Activated CD8-positive, alpha-beta memory T cell treated with anti-CD3 and anti-CD28 coated beads, Interleukin-2, amount 50 U/mL, for 24 hours (primary cell): ENCODE data around the gene INO80B.
"Not testable (repeated sequence)": the region's sequence is repeated elsewhere in the genome, so short reads cannot be mapped to it uniquely, and the experiment has no call there.

ENCODE experiments used
- DNase-seq: peaks from one replicate; pipeline ENCODE4 v3.0.0-alpha.2; 2020; ENCODE audit errors: extremely low read depth

Gene INO80B

DNA sequence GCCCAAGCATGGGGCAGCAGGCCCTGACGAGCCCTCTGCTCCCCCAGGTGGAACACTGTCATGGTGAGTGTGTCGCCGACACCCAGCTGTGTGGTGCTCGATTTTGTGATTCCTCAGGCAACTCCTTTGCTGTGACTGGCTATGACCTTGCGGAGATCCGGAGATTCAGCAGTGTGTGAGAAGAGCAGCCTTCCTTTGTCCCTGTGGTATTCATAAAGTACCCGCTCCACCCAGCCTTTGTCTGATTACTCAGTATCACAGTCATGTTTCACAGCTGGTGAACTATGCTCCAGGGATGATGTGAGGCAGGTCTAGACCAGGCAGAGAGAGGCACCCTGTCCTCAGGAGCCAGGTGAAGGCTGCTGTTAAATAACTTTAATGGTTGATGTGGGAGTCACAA is 29.4 kb upstream of the INO80B start:
- DNase-seq = no peak

DNA sequence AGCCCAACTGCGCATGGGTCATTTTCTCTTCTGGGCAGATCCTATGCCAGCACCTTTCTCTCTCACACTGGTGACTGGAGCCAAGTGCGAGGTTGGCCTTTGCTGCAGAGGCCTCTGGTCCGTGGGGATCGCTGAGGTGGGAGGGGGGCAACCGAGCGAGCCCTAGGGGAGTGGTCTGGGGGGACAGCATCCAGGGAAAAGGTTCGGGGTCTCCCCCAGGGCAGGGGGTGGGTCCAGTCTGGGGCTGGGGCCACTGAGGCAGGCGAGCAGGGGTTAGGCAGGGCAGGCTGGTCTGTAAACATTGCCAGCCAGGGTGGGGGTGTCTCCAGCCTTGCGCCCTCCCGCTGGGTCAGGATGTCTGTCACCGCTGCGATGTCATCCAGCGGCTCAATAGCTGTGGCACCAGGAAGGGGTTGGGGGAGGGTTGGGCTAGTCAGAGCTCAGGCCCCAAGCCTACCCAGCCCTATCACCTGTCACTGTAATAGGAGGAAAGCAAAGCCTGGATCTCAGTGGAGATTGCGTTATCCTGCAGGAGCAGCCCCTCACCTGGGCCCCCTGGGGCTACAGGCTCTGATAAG is 28.6 kb upstream of the INO80B start:
- DNase-seq = no peak

DNA sequence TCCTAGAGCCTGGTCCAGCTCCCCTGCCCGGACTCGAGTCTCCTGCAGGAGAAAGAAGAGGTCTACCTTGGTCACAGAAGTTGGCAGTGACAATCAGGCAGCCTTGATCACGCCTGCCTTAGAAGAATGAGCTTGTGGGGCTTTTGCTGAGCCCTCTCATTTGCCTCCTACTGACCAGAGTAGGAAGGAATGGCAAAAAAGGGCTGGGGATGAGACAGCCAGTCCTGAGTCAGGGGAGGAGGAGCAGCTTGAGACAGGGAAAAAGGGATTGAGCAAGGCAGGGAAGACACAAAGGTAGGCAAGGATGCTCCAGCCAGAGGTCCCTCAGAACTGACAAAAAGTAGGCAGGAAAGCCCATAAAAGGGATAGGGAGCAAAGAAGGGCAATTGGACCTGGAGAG is 27.3 kb upstream of the INO80B start:
- no peak for DNase-seq

DNA sequence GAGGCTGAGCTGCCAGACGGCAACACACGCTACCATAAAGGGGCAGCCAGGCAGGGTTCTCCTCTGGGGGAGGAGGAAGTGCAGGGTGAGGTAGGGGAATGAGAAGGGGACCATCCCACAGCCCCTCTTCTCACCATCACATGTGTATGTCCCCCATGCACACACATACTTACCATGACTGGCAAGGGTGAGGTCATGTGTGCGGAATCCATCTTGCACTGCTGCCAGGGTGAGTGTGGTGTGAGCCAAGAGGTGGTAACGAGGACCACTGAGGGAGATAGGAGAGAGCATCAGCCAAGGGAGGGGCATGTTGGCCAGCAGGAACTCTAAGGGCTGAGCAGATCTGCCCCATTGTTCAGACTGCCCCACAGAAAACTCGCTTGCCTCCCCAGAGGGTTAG is 26.2 kb upstream of the INO80B start:
- DNase-seq = no peak

DNA sequence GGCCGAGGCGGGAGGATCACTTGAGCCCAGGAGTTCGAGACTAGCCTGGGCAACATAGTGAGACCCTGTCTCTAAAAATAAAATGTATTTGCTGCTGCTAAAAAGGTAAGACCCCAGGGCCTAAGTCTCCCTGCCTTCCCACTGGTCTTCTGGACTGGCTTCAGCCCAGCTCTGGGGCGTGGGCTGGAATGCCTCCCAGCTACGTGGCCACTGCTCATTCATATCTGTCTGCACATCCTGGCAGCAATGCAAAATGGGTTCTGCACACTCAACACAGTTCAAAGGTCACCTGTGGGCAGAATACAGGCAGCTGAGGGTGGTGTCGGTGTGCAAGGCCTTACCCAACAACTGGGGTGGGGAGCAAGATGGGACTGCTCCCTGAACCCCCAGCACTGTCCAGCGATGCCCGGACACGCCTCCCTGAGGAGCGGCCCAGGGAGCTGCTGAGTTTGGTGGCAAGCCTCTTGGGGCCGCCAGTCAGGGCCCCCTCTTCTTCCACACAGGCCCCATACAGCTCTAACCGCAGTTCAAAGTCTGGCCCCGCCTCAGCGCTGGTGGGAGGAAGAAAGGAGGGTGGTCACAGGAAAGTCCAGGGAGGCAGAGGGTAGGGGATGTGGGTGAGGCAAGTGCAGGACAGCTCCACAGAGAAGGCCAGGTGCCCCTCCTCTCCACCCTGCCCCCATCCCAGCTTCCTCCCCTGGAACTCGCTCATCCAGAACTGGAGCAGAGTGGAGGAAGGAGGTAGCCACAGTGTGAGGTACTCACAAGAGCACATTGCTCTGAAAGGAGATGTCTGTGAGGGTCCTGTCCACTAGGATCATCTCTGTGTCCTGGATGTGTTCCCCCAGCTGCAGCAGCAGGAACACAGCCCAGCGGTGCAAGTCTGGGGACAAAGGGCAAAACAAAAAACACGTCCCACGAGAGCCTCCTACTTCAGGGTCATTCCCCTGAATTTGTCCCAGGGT is 25.1 kb upstream of the INO80B start:
- no peak for DNase-seq

DNA sequence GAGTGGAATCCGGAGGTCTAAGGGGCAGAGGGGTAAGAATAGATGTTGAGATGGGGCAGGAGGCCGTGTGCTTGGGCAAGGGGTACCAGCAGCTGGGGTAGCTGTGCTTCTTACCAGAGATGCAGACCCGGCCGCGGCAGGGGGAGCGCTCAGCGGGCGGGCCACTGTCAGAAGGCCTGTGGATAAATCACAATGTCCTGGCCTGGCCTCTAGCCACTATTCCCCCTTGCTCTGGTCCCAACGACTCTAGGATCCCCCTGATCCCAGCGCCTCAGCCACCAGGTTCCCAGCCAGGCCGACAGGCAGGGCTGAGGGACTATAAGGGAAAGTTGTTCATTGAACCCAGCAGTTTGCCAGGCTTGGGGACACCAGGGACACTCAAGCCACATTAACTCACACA is 24.4 kb upstream of the INO80B start:
- no peak for DNase-seq

DNA sequence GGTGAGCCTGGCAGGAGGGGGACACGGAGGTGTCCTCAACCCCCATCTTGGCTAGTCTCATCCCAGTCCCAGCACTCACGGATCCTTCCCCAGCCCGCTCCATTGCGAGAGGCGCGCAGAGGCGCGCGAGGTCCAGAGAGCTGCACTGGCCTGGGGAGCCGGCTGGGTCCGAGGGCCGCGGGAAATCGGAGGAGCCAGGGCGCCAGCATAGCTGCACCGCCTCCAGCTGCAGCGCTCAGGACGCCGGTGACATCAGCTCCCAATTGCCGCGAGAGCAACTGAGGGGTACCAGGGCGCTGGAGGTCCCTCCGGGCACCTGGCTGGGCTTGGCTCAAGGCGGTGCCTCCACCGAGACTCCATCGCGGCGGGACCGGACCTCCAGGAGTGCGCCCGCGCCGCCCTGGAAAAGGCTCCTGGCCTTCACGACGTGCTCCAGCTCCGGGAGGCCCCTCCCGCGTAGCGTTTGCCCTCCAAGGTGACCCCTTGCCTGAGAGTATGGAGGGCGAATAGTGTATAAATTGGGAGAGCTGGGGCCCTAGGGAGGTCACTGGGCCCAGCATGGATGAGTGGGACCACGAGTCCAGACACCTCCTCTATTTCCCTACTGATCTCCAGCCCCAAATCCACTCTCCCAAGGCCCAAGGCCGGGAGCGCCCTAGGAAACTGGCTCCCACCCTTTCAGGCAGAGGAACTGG is 18.6 kb upstream of the INO80B start:
- DNase-seq = no peak

DNA sequence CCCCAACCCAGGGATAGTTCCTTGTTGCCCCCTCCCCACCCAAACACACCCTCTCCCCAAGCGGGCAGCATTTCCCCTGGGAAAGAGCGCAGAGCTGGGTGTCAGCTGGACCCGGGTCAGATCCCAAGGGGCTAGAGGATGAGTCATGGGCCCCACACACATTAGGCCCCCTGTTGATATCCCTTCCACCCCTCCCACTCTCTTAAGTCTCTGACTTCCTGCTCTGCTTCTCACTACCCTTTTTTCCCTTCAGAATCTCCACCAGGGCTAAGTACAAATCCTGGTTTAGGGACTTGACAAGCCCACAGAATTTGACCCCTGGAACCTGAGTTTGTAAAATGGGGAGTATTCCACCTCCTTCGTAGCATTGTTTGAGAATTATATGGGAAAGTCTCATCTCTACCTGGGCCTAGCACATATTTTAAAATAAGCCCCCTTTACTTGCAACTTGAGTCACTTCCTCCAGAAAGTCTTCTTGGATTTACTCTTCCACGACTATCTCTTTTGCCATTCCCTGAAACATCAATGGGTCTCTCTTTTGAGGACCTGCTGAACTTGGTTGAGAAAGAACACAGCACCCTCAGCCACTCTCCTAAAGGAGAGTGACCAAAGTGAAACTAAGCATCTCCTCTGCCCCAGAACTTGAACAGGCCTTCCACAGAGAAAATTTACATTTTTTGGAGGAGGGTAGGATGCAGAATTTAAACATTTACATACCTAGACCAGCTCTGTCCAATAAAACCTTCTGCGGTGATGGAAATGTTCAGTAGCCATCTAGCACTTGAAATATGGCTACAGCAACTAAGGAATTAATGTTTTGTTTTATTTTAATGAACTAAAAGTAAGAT is 17.8 kb upstream of the INO80B start:
- no peak for DNase-seq

DNA sequence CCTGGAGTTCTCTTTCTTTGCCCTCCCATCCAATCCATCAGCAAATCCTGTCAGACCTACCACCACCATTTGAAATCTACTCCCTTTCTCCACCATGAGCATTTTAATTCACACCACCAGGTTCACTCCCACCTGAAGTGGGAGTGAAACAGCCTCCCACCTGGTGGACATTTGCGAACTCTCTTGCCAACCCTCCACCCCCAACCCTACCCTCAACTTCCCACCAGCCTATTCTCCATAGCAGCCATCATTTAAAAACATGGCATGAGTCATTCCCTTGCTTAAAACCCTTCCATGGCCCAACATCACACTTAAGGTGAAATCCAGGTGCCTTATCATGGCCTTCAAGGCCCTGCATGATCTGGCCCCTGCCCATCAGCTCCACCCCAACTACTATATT is 16.6 kb upstream of the INO80B start:
- DNase-seq = no peak

DNA sequence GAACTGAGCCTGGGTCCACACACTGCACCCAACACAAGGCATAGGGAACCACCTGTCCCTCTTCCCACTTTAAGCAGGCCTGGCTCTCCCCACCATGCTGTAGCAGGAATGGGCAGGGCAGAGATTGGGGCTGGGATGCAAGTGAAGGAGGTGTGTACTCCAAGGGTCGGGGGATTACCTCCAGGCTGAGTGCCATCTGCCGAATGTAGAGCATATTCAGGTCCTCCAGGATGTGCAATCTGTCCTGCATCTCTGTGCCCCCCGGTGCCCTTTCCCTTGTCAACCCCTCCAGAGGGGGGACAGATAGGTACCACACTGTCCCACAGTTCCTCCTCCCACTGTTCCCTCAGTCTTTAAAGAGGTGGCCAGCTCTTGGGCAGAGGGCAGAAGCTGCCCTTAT is 15.5 kb upstream of the INO80B start:
- DNase-seq = no peak

DNA sequence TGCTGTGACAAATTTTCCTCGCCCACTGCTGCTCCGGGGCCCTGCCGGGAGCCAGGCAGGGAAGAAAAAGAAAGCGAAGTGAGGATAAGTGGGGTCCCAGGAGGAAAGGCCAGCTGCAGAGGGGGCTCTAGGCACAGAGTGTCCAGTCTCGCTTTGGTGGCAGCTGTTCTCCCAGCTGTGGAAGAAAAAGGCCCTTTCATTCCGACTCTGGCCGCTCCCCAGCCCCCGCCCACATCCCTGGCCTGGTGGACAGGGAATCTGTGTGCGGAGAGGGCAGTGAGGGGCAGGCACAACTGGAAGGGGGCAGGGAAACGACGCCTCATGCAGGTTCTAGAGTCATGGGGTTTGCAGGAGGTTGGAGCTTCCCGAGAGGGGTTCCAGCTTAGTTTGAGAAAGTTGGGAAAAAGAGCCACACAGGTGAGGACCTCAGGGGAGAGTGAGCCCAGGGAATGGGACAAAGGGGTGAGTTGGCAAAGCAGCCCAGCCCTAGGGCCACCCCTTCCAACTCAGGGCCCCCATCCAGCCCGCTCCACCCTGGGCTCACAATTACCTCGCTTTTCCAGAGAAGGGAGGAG is 15.0 kb upstream of the INO80B start:
- no peak for DNase-seq

DNA sequence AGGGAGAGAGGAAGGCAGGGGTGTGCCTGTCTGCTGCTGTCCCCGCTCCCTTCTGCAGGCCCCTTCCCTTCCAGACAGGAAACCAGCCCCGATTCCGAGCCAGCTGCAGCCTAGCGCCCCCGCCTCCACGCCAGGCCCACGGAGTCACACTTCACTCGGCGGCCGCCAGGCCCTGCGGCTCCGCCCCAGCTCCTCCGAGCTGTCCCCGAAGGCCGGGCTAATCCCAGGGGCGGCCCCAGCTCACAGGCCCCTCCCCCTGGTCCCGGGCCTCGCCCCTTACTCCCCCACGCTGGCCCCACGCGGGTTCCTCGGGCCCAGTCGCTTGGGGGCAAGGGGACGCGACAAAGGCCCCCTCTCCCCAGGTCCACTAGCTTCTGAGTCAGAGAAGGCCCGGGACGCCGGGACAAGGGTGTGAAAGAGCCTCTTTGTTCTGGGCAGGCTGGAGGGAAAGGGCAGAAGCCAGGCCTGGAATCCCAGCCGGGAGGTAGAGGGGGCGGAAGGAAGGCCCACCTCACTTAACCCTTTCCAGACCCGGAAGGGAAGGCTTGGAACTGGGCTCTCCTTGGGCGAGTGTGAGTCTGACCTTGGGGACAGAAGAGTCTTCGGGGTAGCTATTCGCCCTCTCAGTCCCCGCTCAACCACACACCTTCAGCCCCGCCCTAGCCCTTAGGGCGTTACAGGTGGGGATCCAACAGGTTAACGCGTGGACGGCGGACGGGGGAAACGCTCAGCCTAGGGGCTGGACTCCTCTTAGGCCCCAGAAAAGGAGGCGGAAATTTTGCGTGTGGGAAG is 14.3 kb upstream of the INO80B start:
- no peak for DNase-seq

DNA sequence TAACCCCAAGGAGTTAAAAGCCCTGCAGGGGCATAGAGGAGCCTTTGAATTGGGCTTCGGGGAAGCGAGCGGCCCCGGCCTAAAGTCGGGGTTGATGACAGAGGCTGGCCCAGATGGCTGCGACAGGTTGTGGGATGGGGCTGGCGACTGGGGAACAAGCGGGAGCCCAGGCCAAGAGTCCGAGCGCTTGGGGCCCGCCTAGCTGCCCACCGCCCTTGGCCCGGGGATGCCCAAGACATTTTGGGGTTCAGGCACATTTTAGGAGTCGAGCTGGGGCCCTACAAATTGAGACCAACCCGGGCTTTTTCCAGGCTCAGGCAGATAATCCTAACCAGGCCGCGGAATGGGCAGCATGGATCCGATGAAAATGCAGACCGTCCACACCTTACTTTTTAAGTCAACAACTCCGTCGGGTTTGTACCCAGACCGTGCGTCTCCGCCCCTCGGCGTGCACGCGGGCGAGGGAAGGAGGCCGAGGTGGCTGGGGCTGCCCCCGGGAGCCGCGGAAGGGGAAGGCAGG is 13.7 kb upstream of the INO80B start:
- no peak for DNase-seq

DNA sequence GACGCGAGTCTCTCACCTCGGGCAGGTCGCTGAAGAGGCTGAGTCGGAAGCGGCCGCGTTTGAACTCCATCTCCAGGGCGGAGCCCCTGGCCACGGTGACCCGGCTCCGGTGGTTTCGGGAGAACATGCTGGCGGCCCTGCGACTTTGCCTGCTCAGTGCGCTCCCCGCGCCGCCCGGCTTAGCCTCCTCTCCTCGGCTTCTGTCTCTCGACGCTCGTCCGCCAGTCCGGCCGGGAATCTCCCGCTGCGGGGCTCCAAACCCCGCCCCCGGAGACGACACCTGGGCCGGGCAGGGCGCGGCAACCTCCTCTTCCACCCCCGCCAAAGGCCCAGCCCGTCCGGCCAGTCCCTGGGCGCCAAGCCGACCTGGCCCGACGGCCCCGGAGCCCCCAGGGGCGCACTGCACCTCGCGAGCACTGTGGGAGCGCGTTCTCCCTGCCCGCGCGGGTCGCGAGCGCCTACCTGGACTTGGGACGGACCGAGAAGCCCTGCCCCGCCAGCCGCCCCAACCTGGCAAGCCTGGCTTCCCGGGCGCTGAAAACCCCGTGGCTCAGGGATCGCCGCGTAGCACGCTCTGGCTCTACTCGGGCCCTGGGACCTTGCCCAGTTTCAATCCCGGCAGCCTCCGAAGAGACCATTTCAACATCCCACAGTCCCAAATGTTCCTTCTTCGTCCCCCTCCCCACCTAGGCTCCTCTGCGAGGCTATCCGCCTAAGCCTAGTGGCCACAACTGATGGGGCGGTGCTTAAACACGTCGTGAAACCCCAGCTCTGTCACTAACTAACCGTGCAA is 13.0 kb upstream of the INO80B start, which contains the start of gene RTKN:
Gene RTKN, minus strand, starts transcription at position 248 of the 793 bp plus-strand sequence. Its CDS starts 121 bp downstream, at position 127.
- no peak for DNase-seq

DNA sequence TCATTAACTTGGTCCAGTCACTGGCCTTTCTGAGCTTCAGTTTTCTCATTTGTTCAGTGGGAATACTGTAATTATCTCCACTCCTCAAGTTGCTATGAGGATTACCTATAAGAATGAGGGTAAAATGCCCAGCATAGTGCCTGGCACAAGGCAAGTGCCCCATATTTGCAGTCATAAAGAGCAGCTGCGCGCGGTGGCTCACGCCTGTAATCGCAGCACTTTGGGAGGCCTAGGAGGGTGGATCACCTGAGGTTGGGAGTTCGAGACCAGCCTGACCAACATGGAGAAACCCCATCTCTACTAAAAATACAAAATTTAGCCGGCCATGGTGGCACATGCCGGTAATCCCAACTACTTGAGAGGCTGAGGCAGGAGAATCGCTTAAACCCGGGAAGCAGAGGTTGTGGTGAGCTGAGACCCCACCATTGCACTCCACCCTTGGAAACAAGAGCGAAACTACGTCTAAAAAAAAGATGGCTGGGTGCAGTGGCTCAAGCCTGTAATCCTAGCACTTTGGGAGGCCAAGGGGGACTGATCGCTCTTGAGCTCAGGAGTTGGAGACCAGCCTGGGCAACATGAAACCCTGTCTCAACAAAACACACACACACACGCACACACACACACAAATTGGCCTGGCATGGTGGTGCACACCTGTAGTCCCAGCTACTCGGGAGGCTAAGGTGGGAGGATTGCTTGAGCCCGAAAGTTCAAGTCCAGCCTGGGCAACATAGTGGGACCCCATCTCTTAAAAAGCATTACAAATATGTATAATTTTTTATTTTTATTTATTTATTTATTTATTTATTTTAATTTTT is 12.2 kb upstream of the INO80B start:
- not testable (repeated sequence) for DNase-seq

DNA sequence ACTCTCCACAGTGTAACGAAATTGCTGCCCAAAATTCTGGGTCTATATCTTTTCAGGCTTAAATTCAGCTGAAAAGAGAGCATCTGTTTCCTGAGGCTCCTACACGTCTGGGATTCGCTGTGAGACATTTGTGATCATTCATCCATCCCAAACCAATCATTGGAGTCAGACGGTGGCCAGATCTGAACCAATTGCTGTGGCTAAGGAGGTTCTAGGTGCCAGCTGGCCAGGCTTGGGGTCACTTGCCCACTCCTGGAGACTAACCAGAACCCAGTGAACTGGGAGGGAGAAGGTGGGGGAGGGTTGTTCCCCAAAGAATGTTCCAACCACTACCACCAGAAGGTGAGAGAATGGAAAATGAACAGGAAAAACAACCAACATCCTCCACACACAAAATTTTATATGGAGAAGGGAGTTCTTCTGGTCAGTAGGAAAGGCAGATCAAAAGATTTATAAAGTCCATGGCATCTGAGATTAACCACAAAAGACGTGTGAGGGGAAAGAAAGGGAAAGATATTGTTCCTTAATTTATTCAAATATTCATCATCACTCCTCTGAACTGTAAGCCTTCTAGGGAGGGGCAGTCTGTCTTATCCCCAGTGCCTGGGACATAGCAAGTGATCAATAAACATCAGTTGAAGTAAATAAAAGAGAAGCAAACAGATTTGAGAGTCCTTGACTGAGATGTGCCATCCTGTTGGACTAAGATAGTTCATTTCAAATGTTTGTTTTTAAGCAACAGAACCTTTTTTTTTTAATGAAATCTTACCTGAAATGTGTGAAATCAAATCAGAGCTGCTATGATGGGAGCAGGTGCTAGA is 10.2 kb upstream of the INO80B start:
- no peak for DNase-seq

DNA sequence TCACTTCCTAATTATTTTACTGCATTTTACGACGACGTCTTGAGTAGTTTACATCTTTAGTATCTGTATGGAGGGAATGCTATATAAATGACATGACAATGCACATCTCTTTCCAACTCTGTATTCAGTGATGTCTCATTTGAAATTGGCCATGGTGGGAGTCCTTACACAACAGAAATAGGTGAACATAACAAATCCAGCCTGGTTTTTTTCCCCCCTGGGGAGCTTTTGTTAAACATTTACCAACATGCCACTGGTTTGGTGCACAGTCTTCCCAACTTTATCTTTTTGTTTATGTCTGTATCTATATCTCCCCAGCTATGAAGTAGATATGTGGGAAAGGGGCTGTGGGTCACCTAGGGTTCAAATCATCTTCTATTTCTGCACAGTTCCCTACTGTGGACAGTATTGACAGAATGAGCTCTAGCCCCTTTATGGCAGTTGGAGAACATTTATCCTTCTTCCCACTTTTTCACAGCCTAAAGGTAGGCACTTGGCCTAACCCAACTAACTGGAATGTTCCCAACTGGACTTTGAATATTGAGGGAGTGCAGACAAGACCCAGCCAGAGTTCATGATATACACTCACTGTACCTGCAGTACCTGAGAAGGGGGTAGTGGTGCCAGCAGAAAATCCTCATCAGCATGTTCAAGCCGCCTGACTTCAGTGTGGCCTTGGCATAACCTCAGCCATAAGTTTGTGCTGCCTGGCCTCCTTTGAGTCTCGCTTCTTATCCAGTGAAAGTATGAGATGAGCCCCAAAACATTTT is 7.5 kb upstream of the INO80B start:
- no peak for DNase-seq
